GM21515 (cell line): ENCODE data around the gene SULT4A1.

Source experiments
- ATAC-seq: cut with Tn5 transposase; IDR thresholded peaks from one replicate; pipeline ENCODE4 v1.9.1; 2021; ENCODE audit not compliant: unreplicated experiment

Gene SULT4A1

DNA sequence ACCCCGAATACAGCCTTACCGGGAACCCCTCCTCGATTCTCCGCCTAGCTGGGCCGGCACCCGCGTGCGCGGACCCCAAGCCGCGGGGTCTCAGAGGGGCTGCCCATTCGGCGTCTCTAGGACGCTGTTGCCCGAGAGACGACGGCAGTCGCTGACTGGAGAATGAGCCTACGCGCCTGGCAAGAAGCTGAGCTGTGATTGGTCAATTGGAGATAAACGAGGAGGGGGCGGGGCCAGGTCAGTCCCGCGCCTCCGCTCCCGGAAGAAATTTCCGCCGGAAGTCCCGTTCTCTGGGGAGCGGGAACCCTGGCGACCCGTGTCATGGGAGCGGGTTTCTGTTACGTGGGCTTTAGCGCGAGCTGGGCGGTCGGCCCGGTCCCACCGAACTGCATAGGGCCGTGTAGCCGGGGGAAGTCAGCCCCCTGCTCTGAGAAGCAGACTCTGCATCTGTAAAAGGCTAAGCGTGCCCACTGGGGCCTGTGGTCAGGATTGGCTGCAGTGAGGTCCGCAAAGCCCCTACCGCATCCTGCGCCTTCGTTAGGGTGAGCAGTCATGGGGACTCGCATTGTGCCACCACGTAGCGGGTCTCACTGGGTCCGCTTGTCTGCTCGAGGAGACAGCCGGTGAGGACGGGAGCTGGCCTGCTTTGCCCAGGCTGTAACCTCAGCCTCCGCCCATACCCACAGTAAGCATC, 50.0 kb downstream of the SULT4A1 start, which contains the start of gene EFCAB6:
Gene EFCAB6, minus strand, starts transcription at position 157 of the 694 bp plus-strand sequence. CDS start 29,987 bp downstream, outside the sequence.
- peak; percentile 76 for ATAC-seq

- peak; percentile 6 for ATAC-seq
Observed at GRCh38 chr22:43811777-43812148, 50.5 kb downstream of the SULT4A1 start.

DNA sequence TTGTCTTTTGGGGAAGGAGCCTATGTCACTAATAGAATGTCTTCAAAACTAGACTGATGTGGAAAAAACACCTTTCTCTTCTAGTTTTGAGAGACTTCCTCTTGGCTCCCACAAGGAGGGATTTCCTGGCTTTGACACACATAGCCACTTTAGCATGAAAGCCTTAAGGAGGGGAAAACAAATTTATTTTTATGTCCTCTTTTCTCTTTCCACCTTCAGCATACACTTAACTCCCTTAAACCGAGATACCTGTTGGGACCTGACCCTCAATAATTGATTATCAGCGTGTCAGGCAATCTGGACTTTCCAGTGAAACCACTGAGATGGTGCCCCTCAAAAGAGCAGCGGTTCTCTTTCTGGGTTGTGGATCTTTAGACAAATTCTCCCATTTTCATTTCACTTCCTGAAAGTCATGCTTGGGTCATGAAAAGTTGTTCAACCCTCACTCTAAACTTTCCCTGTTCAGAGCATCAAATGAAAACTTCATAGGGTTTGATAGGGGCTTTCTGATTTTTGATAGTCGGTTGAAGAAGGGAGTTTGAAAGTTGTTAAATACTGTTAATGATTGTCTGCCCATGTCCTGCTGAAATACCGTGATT, 59.3 kb downstream of the SULT4A1 start:
- no peak for ATAC-seq

GRCh38 chr22:43800970-43801369, 61.3 kb downstream of the SULT4A1 start:
- ATAC-seq = no peak

DNA sequence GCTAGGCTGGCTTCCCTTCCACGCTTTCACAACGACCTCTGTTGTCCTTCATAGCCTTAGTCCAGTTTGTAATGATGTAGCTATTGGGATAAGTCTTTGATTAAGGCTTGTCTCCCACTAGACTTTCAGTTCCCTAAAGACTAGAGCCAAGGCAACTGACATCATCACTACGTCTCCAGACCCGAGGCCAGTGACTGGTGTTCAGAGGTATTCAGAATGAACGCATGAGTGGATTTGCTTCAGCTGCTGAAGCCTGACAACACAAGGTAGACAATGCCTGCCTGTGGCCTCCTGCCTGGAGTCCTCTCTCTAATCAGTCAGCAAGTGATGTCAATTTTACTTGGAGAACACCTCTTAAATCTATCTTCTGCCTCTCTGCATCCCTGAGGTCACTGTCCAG, 63.8 kb downstream of the SULT4A1 start:
- no peak for ATAC-seq

GRCh38 chr22:43796567-43796966, 65.7 kb downstream of the SULT4A1 start:
- no peak for ATAC-seq

- no peak for ATAC-seq
Observed at GRCh38 chr22:43795320-43795719, 67.0 kb downstream of the SULT4A1 start.

DNA sequence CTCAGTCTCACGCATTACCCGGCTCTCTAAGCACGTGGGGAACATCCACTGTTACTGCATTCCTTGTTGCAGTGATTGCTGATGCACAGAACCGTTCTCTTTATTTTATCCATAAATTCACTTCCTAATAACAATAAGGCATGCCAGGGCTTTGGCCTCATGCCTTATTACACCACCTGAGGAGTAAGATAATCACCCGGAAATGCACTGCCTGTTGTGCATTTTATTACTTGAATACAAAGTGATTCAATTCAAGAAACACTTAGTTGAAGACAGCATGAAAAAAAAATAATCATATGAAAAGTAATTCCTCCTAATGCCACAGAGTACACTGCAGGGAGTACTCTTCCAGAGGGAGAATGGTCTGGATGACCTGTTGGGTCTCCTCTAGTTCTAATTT, 69.4 kb downstream of the SULT4A1 start:
- no peak for ATAC-seq

GRCh38 chr22:43789452-43789851, 72.9 kb downstream of the SULT4A1 start:
- no peak for ATAC-seq

GRCh38 chr22:43783777-43784176, 78.5 kb downstream of the SULT4A1 start:
- no peak for ATAC-seq

DNA sequence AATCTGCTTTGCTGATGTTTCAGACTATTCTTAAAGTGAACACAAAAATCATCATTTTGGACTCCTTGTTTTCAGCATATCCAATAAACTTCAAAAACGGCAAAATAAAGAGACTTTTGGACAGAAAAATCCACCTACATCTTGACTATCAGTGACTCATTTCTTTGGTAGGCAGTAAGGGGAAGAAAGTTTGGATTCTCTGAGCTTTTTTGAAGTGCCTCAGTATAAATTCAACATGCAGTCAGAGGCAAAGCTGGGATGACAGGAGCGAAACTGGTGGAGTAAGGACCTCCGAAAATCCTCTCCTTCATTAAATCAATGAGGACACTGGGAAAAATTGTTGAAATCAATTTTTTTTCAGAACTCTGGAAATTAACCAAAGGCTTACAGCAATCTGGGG, 79.9 kb downstream of the SULT4A1 start:
- ATAC-seq = no peak

GRCh38 chr22:43777286-43777685, 85.0 kb downstream of the SULT4A1 start:
- no peak for ATAC-seq

GRCh38 chr22:43776081-43776670, 86.1 kb downstream of the SULT4A1 start:
- no peak for ATAC-seq
